KMS-11 (cell line): ENCODE data around the gene TNFAIP8.

Source experiments
- H2AFZ ChIP-seq: fragments of 200-600 bp; sonication (generic); 2 replicates; pipeline ENCODE4 v1.6.1; 2016; ENCODE audit warnings: antibody characterized with exemption, mixed run types, low read depth
- H3K27ac ChIP-seq: fragments of 200-600 bp; sonication (generic); 2 replicates; pipeline ENCODE4 v1.6.1; 2016; ENCODE audit warnings: mild to moderate bottlenecking, mixed run types
- H3K27me3 ChIP-seq: fragments of 200-600 bp; sonication (generic); 2 replicates; pipeline ENCODE4 v1.6.1; 2017; ENCODE audit warnings: mild to moderate bottlenecking, low read depth, mixed run types, moderate library complexity; ENCODE audit not compliant: insufficient read depth
- H3K36me3 ChIP-seq: fragments of 200-600 bp; sonication (generic); 2 replicates; pipeline ENCODE4 v1.6.1; 2017; ENCODE audit warnings: mild to moderate bottlenecking, mixed run types; ENCODE audit not compliant: insufficient read depth
- H3K4me1 ChIP-seq: fragments of 200-600 bp; sonication (generic); 2 replicates; pipeline ENCODE4 v1.6.1; 2016; ENCODE audit warnings: mild to moderate bottlenecking, low read depth, mixed run types; ENCODE audit not compliant: poor library complexity, severe bottlenecking
- H3K4me2 ChIP-seq: fragments of 200-600 bp; sonication (generic); 2 replicates; pipeline ENCODE4 v1.7.0; 2016; ENCODE audit warnings: mild to moderate bottlenecking, mixed run types
- H3K4me3 ChIP-seq: fragments of 200-600 bp; sonication (generic); IDR thresholded peaks from 2 replicates; pipeline ENCODE4 v1.6.1; 2017; ENCODE audit warnings: low read depth, low read length, mixed read lengths; ENCODE audit not compliant: insufficient read depth
- H3K79me2 ChIP-seq: fragments of 200-600 bp; sonication (generic); 2 replicates; pipeline ENCODE4 v1.6.1; 2016; ENCODE audit warnings: low read depth, mixed run types; ENCODE audit not compliant: insufficient read depth
- H3K9ac ChIP-seq: fragments of 200-600 bp; sonication (generic); 2 replicates; pipeline ENCODE4 v1.6.1; 2016; ENCODE audit warnings: mild to moderate bottlenecking, mixed run types
- H4K20me1 ChIP-seq: fragments of 200-600 bp; sonication (generic); 2 replicates; pipeline ENCODE4 v1.6.1; 2016; ENCODE audit warnings: mild to moderate bottlenecking, mixed run types; ENCODE audit not compliant: insufficient read depth
- TF ChIP-seq, protein P1 (sequence below): fragments of 200-600 bp; sonication (generic); conservative IDR thresholded peaks from 2 replicates; pipeline ENCODE4 v1.6.1; 2017; ENCODE audit warnings: low read depth, mild to moderate bottlenecking, antibody characterized with exemption, low read length, moderate library complexity, mixed read lengths

TNFAIP8 gene

DNA sequence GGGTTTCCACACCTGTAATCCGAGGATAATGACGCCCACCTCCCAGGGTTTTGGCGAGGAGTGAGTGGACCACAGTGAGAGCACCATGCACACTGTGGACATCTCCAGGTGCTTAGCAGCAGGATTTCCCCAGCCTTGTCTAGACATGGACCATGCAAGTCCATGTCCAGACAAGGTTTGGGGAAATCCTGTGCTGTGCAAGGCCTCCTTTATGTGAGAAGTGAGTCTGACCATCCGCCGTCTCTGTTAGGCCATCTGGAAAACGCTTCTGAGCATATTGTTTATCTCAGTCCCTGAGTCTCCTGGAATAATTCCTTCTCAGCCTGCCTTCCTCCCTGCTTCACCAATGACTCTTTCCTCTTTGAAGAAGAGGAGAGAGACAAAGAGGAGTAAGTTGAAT is 26.2 kb upstream of the TNFAIP8 start:
- Histone ChIP-seq H3K79me2 (peaks cover 29% of the 10 kb centered on the region), H3K27ac (peak overlapping the region; percentile 57), H3K4me1 (peaks cover 89% of the 10 kb centered on the region)

DNA sequence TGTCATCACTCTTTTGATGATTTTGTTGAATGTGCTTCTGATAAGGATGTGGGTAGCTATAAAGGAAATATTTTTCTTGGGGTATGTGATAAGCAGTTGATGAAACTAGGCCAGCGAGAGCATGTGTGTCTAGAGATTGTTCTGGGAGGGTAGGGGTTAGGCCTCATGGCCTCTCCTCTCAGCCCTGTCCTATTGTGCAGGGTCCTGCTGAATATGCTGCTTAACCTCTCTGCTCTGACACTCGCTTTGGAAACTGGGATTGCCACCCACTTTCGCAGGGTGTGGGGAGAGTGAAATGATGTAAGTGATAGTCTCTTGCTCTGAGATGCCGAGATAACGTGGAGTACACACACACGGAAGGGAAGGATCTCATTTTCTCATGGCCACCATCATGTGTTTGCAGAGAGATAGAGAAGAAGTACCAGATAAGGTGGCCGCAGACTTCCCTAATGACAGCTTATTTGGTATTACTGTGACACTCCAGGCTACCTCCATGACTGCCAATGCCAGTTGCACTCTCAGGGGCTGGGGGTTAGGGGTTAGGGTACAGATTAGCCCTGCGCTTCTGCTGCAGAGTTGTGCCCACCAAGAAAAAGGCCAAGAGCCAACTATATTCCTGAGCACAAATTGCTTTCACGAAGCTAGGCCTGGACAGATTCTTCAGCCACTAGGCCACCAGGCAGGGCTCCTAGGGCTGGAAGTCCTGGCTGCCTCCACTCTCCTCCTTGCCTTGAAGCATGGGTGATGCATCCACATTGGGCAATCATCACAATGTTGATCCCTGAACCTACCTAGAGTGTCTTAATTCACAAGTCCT is 25.2 kb upstream of the TNFAIP8 start:
- no peak overlapping the region for H3K4me3 ChIP-seq
- no peak overlapping the region for H3K9ac ChIP-seq
- no peak overlapping the region for H2AFZ ChIP-seq
- H3K27me3 ChIP-seq: no peaks in the 10 kb centered on the region
- peak overlapping the region; percentile 57; the same call in 1 of the 2 replicates for H3K27ac ChIP-seq
- peaks cover 38% of the 10 kb centered on the region for H3K79me2 ChIP-seq
- H4K20me1 ChIP-seq: no peaks in the 10 kb centered on the region
- no peaks in the 10 kb centered on the region for H3K36me3 ChIP-seq
- TF ChIP-seq, protein P1, sequence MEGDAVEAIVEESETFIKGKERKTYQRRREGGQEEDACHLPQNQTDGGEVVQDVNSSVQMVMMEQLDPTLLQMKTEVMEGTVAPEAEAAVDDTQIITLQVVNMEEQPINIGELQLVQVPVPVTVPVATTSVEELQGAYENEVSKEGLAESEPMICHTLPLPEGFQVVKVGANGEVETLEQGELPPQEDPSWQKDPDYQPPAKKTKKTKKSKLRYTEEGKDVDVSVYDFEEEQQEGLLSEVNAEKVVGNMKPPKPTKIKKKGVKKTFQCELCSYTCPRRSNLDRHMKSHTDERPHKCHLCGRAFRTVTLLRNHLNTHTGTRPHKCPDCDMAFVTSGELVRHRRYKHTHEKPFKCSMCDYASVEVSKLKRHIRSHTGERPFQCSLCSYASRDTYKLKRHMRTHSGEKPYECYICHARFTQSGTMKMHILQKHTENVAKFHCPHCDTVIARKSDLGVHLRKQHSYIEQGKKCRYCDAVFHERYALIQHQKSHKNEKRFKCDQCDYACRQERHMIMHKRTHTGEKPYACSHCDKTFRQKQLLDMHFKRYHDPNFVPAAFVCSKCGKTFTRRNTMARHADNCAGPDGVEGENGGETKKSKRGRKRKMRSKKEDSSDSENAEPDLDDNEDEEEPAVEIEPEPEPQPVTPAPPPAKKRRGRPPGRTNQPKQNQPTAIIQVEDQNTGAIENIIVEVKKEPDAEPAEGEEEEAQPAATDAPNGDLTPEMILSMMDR: no peak
- peaks cover 96% of the 10 kb centered on the region for H3K4me1 ChIP-seq
- peak overlapping the region; percentile 84 for H3K4me2 ChIP-seq

More for the DNA sequence above, 26.2 kb upstream of the TNFAIP8 start:
- no peak overlapping the region for H3K4me3 ChIP-seq
- H4K20me1 ChIP-seq: no peaks in the 10 kb centered on the region
- 0 out of 2 replicates have a peak overlapping the region, but pooled peaks have one; percentile 31 for H2AFZ ChIP-seq
- H3K27me3 ChIP-seq: no peaks in the 10 kb centered on the region
- TF ChIP-seq, protein P1: no peak
- H3K36me3 ChIP-seq: no peaks in the 10 kb centered on the region
- H3K4me2 ChIP-seq: peak overlapping the region; percentile 84
- no peak overlapping the region; the same call in 1 of the 2 replicates for H3K9ac ChIP-seq

DNA sequence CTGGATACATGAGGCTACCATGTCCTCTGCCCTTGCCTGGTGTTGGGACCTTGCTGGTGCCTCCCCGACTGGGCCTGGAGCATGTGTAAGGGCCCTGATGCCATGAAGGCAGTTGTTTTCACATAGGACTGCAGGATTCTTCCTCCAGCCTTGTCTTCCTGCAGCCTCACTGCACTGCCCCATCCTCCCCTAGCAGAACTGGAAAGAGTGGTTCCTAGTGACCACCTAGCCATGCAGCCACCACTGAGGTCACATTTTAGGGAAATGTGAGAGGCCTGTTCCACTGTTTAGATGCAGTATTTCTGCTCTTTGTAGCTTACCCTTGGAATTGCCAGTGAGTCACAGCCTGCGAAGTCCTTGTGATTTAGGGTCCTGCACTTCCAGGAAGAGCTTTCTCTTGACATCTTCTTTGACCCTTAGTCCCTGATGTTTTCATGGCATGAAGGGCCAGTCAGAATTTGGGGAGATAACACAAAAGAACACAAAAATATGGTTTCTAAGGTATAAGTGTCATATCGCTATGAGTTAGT is 24.2 kb upstream of the TNFAIP8 start:
- no peaks in the 10 kb centered on the region for H3K36me3 ChIP-seq
- peaks cover 45% of the 10 kb centered on the region for H3K79me2 ChIP-seq
- H4K20me1 ChIP-seq: no peaks in the 10 kb centered on the region
- H3K9ac ChIP-seq: no peak overlapping the region
- H2AFZ ChIP-seq: no peak overlapping the region
- H3K4me2 ChIP-seq: peak overlapping the region; percentile 95
- peaks cover 100% of the 10 kb centered on the region for H3K4me1 ChIP-seq
- H3K27ac ChIP-seq: no peak overlapping the region
- no peak overlapping the region for H3K4me3 ChIP-seq
- TF ChIP-seq, protein P1: no peak
- H3K27me3 ChIP-seq: no peaks in the 10 kb centered on the region

DNA sequence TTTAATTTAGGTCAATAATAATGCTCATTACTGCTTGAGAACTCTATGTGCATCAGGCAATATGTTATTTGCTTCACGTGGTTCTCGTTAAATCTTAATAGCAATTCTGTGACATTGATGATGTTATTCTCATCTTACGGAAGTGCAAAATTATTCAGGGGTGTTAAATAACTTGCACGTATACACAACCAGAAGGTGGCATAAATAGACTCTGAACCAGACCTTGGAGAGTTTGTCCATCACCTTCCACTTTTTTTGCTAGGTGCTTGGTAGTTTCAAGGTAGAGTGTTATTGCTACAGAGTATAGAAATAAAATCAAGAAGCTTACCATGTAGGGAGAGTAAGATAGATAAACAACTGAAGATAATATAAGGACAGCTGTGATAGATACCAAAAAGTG is 23.6 kb upstream of the TNFAIP8 start:
- Histone ChIP-seq H2AFZ (no peak overlapping the region), H3K27ac (no peak overlapping the region), H3K4me1 (peaks cover 100% of the 10 kb centered on the region), H3K36me3 (no peaks in the 10 kb centered on the region), H3K79me2 (peaks cover 51% of the 10 kb centered on the region), H3K4me3 (no peak overlapping the region), H4K20me1 (no peaks in the 10 kb centered on the region), H3K4me2 (peak overlapping the region; percentile 95), H3K27me3 (no peaks in the 10 kb centered on the region), H3K9ac (no peak overlapping the region)
- TF ChIP-seq, protein P1: no peak
